Glutamatergic neuron (in vitro differentiated cells): ENCODE measurements around the gene FMC1. TPM values are rescaled to one million over a fixed set of nuclear protein-coding genes. Genes with fewer than 3 reads are reported as not detected.

Source experiments
- DNase-seq: peaks from one replicate; pipeline ENCODE4 v3.0.0; 2022
- H3K27ac Mint-ChIP-seq: one replicate; pipeline ENCODE4 v1.8.0; 2020; ENCODE audit warnings: mild to moderate bottlenecking, mixed read lengths, inconsistent platforms; ENCODE audit not compliant: unreplicated experiment
- H3K27me3 Mint-ChIP-seq: one replicate; pipeline ENCODE4 v1.8.0; 2020; ENCODE audit warnings: mild to moderate bottlenecking, moderate library complexity, mixed read lengths, inconsistent platforms; ENCODE audit not compliant: unreplicated experiment
- H3K36me3 Mint-ChIP-seq: one replicate; pipeline ENCODE4 v1.8.0; 2020; ENCODE audit warnings: mild to moderate bottlenecking, mixed read lengths, inconsistent platforms; ENCODE audit not compliant: unreplicated experiment
- H3K4me1 Mint-ChIP-seq: one replicate; pipeline ENCODE4 v1.8.0; 2020; ENCODE audit warnings: mild to moderate bottlenecking, low read depth, mixed read lengths, inconsistent platforms; ENCODE audit not compliant: unreplicated experiment
- H3K4me3 Mint-ChIP-seq: one replicate; pipeline ENCODE4 v1.8.0; 2020; ENCODE audit warnings: mild to moderate bottlenecking, mixed read lengths, inconsistent platforms; ENCODE audit not compliant: unreplicated experiment
- H3K9me3 Mint-ChIP-seq: one replicate; pipeline ENCODE4 v1.8.0; 2020; ENCODE audit warnings: mild to moderate bottlenecking, moderate library complexity, mixed read lengths, inconsistent platforms; ENCODE audit not compliant: unreplicated experiment
- total RNA-seq: library from RNA; stranded (reverse); fragmentation: NEBNext Ultra II Directional; extraction: Animal tissue kit (Norgen Biotek cat#: 25700); gene quantifications from one replicate; pipeline ENCODE4 v1.2.1, GENCODE V29; 2021; ENCODE audit not compliant: unreplicated experiment
- TF ChIP-seq, protein P1 (sequence below): fragments of 200-600 bp; sonication (generic); IDR thresholded peaks from one replicate; pipeline ENCODE4 v1.5.0; 2021; ENCODE audit not compliant: partially characterized antibody, unreplicated experiment

Gene FMC1
- total RNA-seq, 1 donor from 2014 or later, result 40.1 TPM

DNA sequence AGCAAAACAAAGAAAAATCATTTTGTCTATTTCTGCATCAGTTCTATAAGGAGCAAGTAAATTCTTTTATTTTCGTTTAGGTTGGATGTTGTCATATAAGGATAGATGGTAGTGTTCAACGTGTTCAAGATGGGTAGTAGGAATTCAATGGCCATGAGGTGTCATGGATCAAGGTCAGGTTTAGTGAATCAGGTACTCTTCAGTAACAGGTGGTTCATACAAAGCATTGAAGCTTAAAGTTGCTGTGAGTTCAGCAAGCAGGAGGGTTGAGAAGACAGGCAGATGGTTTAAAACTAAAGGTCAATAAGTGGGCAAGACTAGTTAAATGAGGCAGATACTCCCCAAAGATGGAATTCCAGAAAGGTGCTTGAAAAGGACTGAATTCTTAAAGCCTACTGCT lies 24.2 kb downstream of the FMC1 start:
- peaks cover 7% of the 10 kb centered on the region for H3K9me3 Mint-ChIP-seq
- no peak overlapping the region for H3K4me3 Mint-ChIP-seq
- peaks cover 24% of the 10 kb centered on the region for H3K4me1 Mint-ChIP-seq

DNA sequence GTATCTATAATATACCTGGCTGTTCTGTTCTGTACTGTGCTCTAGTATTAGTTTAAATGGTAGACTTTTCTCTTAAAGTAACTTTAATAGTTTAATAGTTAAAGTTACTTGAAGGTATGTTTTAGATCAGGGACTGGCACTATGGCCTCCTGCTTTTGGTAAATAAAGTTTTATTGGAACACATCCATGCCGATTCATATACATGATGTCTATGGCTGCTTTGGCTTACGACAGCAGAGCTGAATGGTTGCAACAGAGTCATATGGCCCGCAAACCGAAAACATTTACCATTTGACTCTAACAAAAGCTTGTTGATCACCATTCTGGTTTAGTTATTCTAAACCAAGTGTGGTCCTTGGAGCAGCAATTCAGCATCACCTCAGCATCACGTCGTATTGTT lies 25.3 kb downstream of the FMC1 start:
- H3K9me3 Mint-ChIP-seq, result peaks cover 1% of the 10 kb centered on the region
- H3K27me3 Mint-ChIP-seq, result no peaks in the 10 kb centered on the region
- H3K36me3 Mint-ChIP-seq, result no peaks in the 10 kb centered on the region
- no peak overlapping the region for H3K27ac Mint-ChIP-seq
- TF ChIP-seq, protein P1, sequence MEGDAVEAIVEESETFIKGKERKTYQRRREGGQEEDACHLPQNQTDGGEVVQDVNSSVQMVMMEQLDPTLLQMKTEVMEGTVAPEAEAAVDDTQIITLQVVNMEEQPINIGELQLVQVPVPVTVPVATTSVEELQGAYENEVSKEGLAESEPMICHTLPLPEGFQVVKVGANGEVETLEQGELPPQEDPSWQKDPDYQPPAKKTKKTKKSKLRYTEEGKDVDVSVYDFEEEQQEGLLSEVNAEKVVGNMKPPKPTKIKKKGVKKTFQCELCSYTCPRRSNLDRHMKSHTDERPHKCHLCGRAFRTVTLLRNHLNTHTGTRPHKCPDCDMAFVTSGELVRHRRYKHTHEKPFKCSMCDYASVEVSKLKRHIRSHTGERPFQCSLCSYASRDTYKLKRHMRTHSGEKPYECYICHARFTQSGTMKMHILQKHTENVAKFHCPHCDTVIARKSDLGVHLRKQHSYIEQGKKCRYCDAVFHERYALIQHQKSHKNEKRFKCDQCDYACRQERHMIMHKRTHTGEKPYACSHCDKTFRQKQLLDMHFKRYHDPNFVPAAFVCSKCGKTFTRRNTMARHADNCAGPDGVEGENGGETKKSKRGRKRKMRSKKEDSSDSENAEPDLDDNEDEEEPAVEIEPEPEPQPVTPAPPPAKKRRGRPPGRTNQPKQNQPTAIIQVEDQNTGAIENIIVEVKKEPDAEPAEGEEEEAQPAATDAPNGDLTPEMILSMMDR, result no peak
- DNase-seq, result no peak
- H3K4me1 Mint-ChIP-seq, result peaks cover 25% of the 10 kb centered on the region
- H3K4me3 Mint-ChIP-seq, result no peak overlapping the region

More for the DNA sequence above, 24.2 kb downstream of the FMC1 start:
- no peak overlapping the region for H3K27ac Mint-ChIP-seq
- TF ChIP-seq, protein P1, result no peak
- DNase-seq, result no peak
- no peaks in the 10 kb centered on the region for H3K36me3 Mint-ChIP-seq
- H3K27me3 Mint-ChIP-seq, result peaks cover 6% of the 10 kb centered on the region

DNA sequence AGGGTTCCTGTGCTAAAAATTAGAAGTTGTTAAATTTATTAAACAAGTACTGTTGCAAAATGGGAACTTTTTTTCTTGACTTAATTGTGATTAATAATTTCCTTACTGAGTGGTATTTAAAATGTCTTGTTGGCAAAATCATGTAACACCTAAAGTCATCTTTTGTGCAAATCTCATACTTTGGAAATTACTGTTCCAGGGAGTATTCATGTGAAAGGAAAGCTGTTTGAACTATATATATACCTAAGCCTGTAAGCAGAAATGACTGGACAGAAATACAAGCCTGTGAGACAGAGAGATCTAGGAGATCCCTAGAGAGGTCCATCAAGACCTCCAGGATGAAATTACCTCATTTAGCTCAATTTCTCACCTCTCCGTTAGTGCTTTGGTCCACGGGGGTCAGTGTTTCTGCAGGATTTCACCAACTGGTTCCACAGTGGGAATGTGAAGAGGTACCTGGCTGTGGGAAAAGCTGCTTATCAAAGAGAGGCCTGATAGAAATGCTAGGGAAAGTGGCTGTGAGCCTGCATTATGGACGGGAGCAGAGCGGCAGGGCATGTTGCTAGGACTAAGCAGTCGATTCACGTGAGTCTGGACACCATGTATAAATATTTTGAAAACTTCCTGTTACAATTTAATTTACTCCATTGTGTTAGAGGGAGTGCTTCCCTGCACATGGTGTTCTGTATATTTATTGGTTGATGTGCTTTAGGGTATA lies 26.5 kb downstream of the FMC1 start:
- H3K27me3 Mint-ChIP-seq, result no peaks in the 10 kb centered on the region
- peak overlapping the region; percentile 76 for H3K27ac Mint-ChIP-seq
- TF ChIP-seq, protein P1, result no peak
- peaks cover 23% of the 10 kb centered on the region for H3K4me1 Mint-ChIP-seq
- peaks cover 1% of the 10 kb centered on the region for H3K9me3 Mint-ChIP-seq
- no peaks in the 10 kb centered on the region for H3K36me3 Mint-ChIP-seq
- H3K4me3 Mint-ChIP-seq, result peak overlapping the region; percentile 65
- no peak for DNase-seq

DNA sequence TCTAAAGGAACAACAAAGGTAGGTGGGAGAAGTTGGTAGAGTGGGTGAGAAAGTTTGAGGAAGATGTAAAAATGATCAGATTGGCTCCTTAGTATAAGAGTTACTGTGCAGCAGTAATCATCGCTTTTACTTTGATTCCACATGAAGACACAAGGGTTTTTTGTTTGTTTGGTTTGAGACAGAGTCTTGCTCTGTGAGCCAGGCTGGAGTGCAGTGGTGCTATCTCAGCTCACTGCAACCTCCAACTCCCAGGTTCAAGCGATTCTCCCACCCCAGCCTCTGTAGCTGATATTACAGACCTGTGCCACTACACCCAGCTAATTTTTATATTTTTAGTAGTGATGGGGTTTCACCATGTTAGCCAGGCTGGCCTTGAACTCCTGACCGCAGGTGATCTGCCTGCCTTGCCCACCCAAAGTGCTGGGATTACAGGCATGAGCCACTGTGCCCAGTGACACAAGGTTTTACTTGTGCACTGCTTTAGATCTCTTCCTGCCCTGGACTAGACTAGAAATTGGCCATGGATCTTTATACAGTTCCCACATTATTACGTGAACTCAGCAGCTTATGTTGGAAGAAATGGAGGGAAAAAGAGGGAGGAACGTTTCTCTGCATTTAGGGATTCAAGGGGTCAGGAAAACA lies 29.3 kb downstream of the FMC1 start:
- H3K27ac Mint-ChIP-seq, result peak overlapping the region; percentile 66
- H3K4me1 Mint-ChIP-seq, result peaks cover 28% of the 10 kb centered on the region
- DNase-seq, result no peak
- no peaks in the 10 kb centered on the region for H3K9me3 Mint-ChIP-seq
- no peaks in the 10 kb centered on the region for H3K27me3 Mint-ChIP-seq
- H3K4me3 Mint-ChIP-seq, result no peak overlapping the region
- H3K36me3 Mint-ChIP-seq, result no peaks in the 10 kb centered on the region
- TF ChIP-seq, protein P1, result no peak

DNA sequence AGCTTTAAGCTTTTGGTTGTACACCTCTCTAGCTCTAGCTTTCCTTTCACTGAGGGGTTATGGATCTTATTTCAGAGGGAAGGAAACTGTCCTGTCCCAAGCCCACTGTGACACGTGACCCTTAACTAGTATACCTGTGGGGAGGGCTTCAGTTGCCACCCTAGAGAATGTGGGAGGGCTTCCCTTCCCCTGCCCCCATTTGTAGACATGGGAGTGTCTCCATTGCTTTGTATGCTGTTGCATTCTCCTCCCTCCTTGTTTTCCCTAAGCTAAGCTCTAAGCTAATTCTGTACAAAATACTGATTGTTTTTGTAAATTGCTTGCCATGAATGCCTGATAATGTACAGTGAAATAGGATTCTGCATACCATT lies 29.8 kb downstream of the FMC1 start:
- peaks cover 28% of the 10 kb centered on the region for H3K4me1 Mint-ChIP-seq
- no peaks in the 10 kb centered on the region for H3K27me3 Mint-ChIP-seq
- H3K36me3 Mint-ChIP-seq, result no peaks in the 10 kb centered on the region
- TF ChIP-seq, protein P1, result no peak
- no peak overlapping the region for H3K4me3 Mint-ChIP-seq
- no peaks in the 10 kb centered on the region for H3K9me3 Mint-ChIP-seq
- H3K27ac Mint-ChIP-seq, result no peak overlapping the region
- no peak for DNase-seq
